ENCODE measurements around the gene CEACAM4.

DNA sequence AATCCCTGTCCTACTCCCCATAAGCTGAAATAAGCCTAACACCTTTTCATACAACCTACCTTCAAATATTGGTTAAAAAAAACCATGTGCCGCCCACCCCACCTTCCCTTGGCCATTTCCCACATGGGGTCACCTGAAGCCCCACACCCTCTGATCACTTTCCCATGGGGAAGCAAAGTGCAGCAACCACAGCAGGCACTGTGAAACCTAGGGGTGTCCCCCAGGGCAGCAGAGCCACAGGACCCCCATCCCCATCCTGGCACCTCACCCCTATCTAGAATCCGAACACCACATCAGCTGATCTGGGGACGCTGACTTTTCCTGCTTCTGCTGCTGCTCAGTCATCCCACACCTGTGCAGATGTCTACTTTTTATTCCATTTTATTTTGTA lies 31.0 kb downstream of the CEACAM4 start:
- TF ChIP-seq SIRT6 (IDR thresholded peaks at IDR 0.05; ENCODE audit: low read depth, low read length), result no peak
- no peak for TF ChIP-seq ARHGAP35 (IDR thresholded peaks at IDR 0.05; ENCODE audit: partially characterized antibody)
- no peak for TF ChIP-seq BMI1 (IDR thresholded peaks at IDR 0.05; ENCODE audit: low read length)
